ENCODE data around the gene SCYL2. TPM values are rescaled to one million over a fixed set of nuclear protein-coding genes. Genes with fewer than 3 reads are reported as not detected.
A peak's percentile ranks its signal among the peaks of the same experiment; 100 is the strongest.
"Not testable (repeated sequence)": the region's sequence is repeated elsewhere in the genome, so short reads cannot be mapped to it uniquely, and the experiment has no call there.

SCYL2 gene
- total and polyA plus RNA-seq, 3 experiments from 2014 or later: 18.8 to 40.1 (median 31.8) TPM

- Mint-ChIP-seq H3K4me1 (no peaks in the 10 kb centered on the region), H3K27me3 (no peaks in the 10 kb centered on the region), H3K4me3 (no peak overlapping the region), H3K36me3 (peaks cover 17 to 86% (median 31%) of the 10 kb centered on the region in 3 donors), H3K27ac (peak overlapping the region in 3 of 8 donors; percentile 2 to 45 (median 21)), H3K9me3 (no peaks in the 10 kb centered on the region)
- peaks cover 5% of the 10 kb centered on the region for H3K36me3 ChIP-seq (ENCODE audit: insufficient read depth, low read length)
- DNase-seq: no peak
- no peaks in the 10 kb centered on the region for H3K9me3 ChIP-seq (ENCODE audit: low read length)
- POLR2A ChIA-PET: no interaction called here
- H3K27ac ChIP-seq (ENCODE audit: low read depth, low read length): no peak overlapping the region
- no peak overlapping the region for H3K4me3 ChIP-seq (ENCODE audit: low read length)
- H3K4me1 ChIP-seq (ENCODE audit: insufficient read depth, low read length): no peaks in the 10 kb centered on the region
- CTCF ChIA-PET: no interaction called here
- H3K27me3 ChIP-seq (ENCODE audit: insufficient read depth, low read length, poor library complexity, severe bottlenecking): no peaks in the 10 kb centered on the region
These were observed 64.9 kb downstream of the SCYL2 start for GRCh38 chr12:100331871-100332270.

GRCh38 chr12:100332852-100333251 is 65.9 kb downstream of the SCYL2 start:
- POLR2A ChIA-PET: no interaction called here
- H3K27ac ChIP-seq (ENCODE audit: low read depth, low read length): no peak overlapping the region
- no peaks in the 10 kb centered on the region for H3K27me3 Mint-ChIP-seq
- no peak for DNase-seq
- H3K4me3 ChIP-seq (ENCODE audit: low read length): no peak overlapping the region
- H3K27me3 ChIP-seq (ENCODE audit: insufficient read depth, low read length, poor library complexity, severe bottlenecking): no peaks in the 10 kb centered on the region
- no peaks in the 10 kb centered on the region for H3K4me1 Mint-ChIP-seq
- no peaks in the 10 kb centered on the region for H3K4me1 ChIP-seq (ENCODE audit: insufficient read depth, low read length)
- H3K9me3 Mint-ChIP-seq: no peaks in the 10 kb centered on the region
- H3K36me3 ChIP-seq (ENCODE audit: insufficient read depth, low read length): peaks cover 5% of the 10 kb centered on the region
- peak overlapping the region in 3 of 8 donors; percentile 22 to 48 (median 42) for H3K27ac Mint-ChIP-seq
- CTCF ChIA-PET: no interaction called here
- no peaks in the 10 kb centered on the region for H3K9me3 ChIP-seq (ENCODE audit: low read length)
- H3K36me3 Mint-ChIP-seq: peaks cover 17 to 88% (median 35%) of the 10 kb centered on the region in 3 donors
- no peak overlapping the region for H3K4me3 Mint-ChIP-seq

- Mint-ChIP-seq H3K9me3 (no peaks in the 10 kb centered on the region), H3K36me3 (peaks cover 9 to 67% (median 33%) of the 10 kb centered on the region in 3 donors), H3K27me3 (no peaks in the 10 kb centered on the region), H3K27ac (no peak overlapping the region), H3K4me1 (no peaks in the 10 kb centered on the region), H3K4me3 (no peak overlapping the region)
- ChIA-PET POLR2A (no interaction called here), CTCF (no interaction called here)
- Histone ChIP-seq H3K4me3 (ENCODE audit: low read length) (no peak overlapping the region), H3K36me3 (ENCODE audit: insufficient read depth, low read length) (peaks cover under 1% of the 10 kb centered on the region), H3K9me3 (ENCODE audit: low read length) (no peaks in the 10 kb centered on the region), H3K27ac (ENCODE audit: low read depth, low read length) (no peak overlapping the region), H3K4me1 (ENCODE audit: insufficient read depth, low read length) (no peaks in the 10 kb centered on the region), H3K27me3 (ENCODE audit: insufficient read depth, low read length, poor library complexity, severe bottlenecking) (no peaks in the 10 kb centered on the region)
- DNase-seq: no peak
These were observed 70.3 kb downstream of the SCYL2 start for GRCh38 chr12:100337299-100337698.

- H3K36me3 ChIP-seq (ENCODE audit: insufficient read depth, low read length): no peaks in the 10 kb centered on the region
- no peak overlapping the region for H3K4me3 ChIP-seq (ENCODE audit: low read length)
- Mint-ChIP-seq H3K4me1 (no peaks in the 10 kb centered on the region), H3K36me3 (peaks cover 13 to 64% (median 37%) of the 10 kb centered on the region in 3 donors), H3K9me3 (peaks cover 0 to 2% (median 0%) of the 10 kb centered on the region in 5 donors), H3K27me3 (no peaks in the 10 kb centered on the region), H3K4me3 (no peak overlapping the region), H3K27ac (peak overlapping the region in 2 of 8 donors; percentile 3 to 41)
- POLR2A ChIA-PET: no interaction called here
- no peak for DNase-seq
- H3K27ac ChIP-seq (ENCODE audit: low read depth, low read length): no peak overlapping the region
- H3K4me1 ChIP-seq (ENCODE audit: insufficient read depth, low read length): no peaks in the 10 kb centered on the region
- CTCF ChIA-PET: no interaction called here
- H3K9me3 ChIP-seq (ENCODE audit: low read length): no peaks in the 10 kb centered on the region
- H3K27me3 ChIP-seq (ENCODE audit: insufficient read depth, low read length, poor library complexity, severe bottlenecking): no peaks in the 10 kb centered on the region
These were observed 70.8 kb downstream of the SCYL2 start for GRCh38 chr12:100337727-100338126.

GRCh38 chr12:100339071-100339470 is 72.1 kb downstream of the SCYL2 start:
- Mint-ChIP-seq H3K27me3 (no peaks in the 10 kb centered on the region), H3K27ac (peak overlapping the region in 3 of 8 donors; percentile 23 to 42 (median 25)), H3K9me3 (peaks cover 0 to 2% (median 0%) of the 10 kb centered on the region in 5 donors), H3K4me1 (no peaks in the 10 kb centered on the region), H3K4me3 (no peak overlapping the region), H3K36me3 (peaks cover 13 to 53% (median 32%) of the 10 kb centered on the region in 3 donors)
- DNase-seq: no peak
- H3K4me1 ChIP-seq (ENCODE audit: insufficient read depth, low read length): no peaks in the 10 kb centered on the region
- H3K27ac ChIP-seq (ENCODE audit: low read depth, low read length): no peak overlapping the region
- no peaks in the 10 kb centered on the region for H3K9me3 ChIP-seq (ENCODE audit: low read length)
- ChIA-PET CTCF (no interaction called here), POLR2A (no interaction called here)
- H3K27me3 ChIP-seq (ENCODE audit: insufficient read depth, low read length, poor library complexity, severe bottlenecking): no peaks in the 10 kb centered on the region
- H3K36me3 ChIP-seq (ENCODE audit: insufficient read depth, low read length): no peaks in the 10 kb centered on the region
- H3K4me3 ChIP-seq (ENCODE audit: low read length): no peak overlapping the region

- POLR2A ChIA-PET; H3K9me3 ChIP-seq (ENCODE audit: low read length); H3K4me3 ChIP-seq (ENCODE audit: low read length); H3K27ac Mint-ChIP-seq; H3K27ac ChIP-seq (ENCODE audit: low read depth, low read length); DNase-seq; H3K27me3 ChIP-seq (ENCODE audit: insufficient read depth, low read length, poor library complexity, severe bottlenecking); H3K27me3 Mint-ChIP-seq; CTCF ChIA-PET; H3K36me3 ChIP-seq (ENCODE audit: insufficient read depth, low read length); H3K4me1 Mint-ChIP-seq; H3K4me3 Mint-ChIP-seq; H3K9me3 Mint-ChIP-seq; H3K4me1 ChIP-seq (ENCODE audit: insufficient read depth, low read length): not testable (repeated sequence)
- peaks cover 4 to 20% (median 14%) of the 10 kb centered on the region in 3 donors for H3K36me3 Mint-ChIP-seq
These were observed 75.9 kb downstream of the SCYL2 start for GRCh38 chr12:100342897-100343296.

- H3K27ac Mint-ChIP-seq; H3K9me3 Mint-ChIP-seq; DNase-seq; H3K9me3 ChIP-seq (ENCODE audit: low read length); H3K4me1 ChIP-seq (ENCODE audit: insufficient read depth, low read length); H3K4me3 ChIP-seq (ENCODE audit: low read length); POLR2A ChIA-PET; H3K4me1 Mint-ChIP-seq; H3K4me3 Mint-ChIP-seq; H3K27me3 ChIP-seq (ENCODE audit: insufficient read depth, low read length, poor library complexity, severe bottlenecking); H3K36me3 Mint-ChIP-seq; H3K27me3 Mint-ChIP-seq; H3K36me3 ChIP-seq (ENCODE audit: insufficient read depth, low read length); H3K27ac ChIP-seq (ENCODE audit: low read depth, low read length): not testable (repeated sequence)
- CTCF ChIA-PET: interaction anchor here (0.8 kb wide), 1 partner anchor 60 kb away, joined by 3 read pairs; no protein-coding TSS in a partner anchor
These were observed 77.4 kb downstream of the SCYL2 start for GRCh38 chr12:100344351-100344750.

GRCh38 chr12:100345020-100345767 is 78.2 kb downstream of the SCYL2 start:
- POLR2A ChIA-PET: no interaction called here
- Mint-ChIP-seq H3K4me1 (no peaks in the 10 kb centered on the region), H3K36me3 (peaks cover 3 to 8% (median 4%) of the 10 kb centered on the region in 3 donors), H3K9me3 (peaks cover 0 to 2% (median 0%) of the 10 kb centered on the region in 5 donors), H3K27me3 (peaks cover 0 to 1% of the 10 kb centered on the region in 2 donors), H3K27ac (peak overlapping the region in 1 of 8 donors; percentile 15), H3K4me3 (no peak overlapping the region)
- Histone ChIP-seq H3K4me3 (ENCODE audit: low read length) (no peak overlapping the region), H3K36me3 (ENCODE audit: insufficient read depth, low read length) (no peaks in the 10 kb centered on the region), H3K9me3 (ENCODE audit: low read length) (no peaks in the 10 kb centered on the region), H3K27me3 (ENCODE audit: insufficient read depth, low read length, poor library complexity, severe bottlenecking) (no peaks in the 10 kb centered on the region), H3K27ac (ENCODE audit: low read depth, low read length) (no peak overlapping the region), H3K4me1 (ENCODE audit: insufficient read depth, low read length) (no peaks in the 10 kb centered on the region)
- CTCF ChIA-PET: interaction anchor here (0.8 kb wide), 1 partner anchor 59 kb away, joined by 3 read pairs; no protein-coding TSS in a partner anchor
- DNase-seq: no peak
